Loucy (cell line): ENCODE data around the gene ARHGAP32.

ENCODE experiments used
- H2AFZ ChIP-seq: fragments of 200-600 bp; sonication (generic); 2 replicates; pipeline ENCODE4 v1.6.0; 2016; ENCODE audit warnings: antibody characterized with exemption, mild to moderate bottlenecking, low read length, moderate library complexity
- H3F3A ChIP-seq: fragments of 200-600 bp; 2 replicates; pipeline ENCODE4 v1.6.0; 2016; ENCODE audit warnings: antibody characterized with exemption, low read depth, mild to moderate bottlenecking
- H3K27me3 ChIP-seq: fragments of 200-600 bp; sonication (generic); 2 replicates; pipeline ENCODE4 v1.6.1; 2014; ENCODE audit warnings: low read length, mild to moderate bottlenecking; ENCODE audit not compliant: insufficient read depth, poor library complexity, severe bottlenecking
- H3K36me3 ChIP-seq: fragments of 200-600 bp; sonication (generic); 2 replicates; pipeline ENCODE4 v1.6.1; 2016; ENCODE audit warnings: low read length; ENCODE audit not compliant: insufficient read depth
- H3K4me1 ChIP-seq: fragments of 200-600 bp; sonication (generic); 2 replicates; pipeline ENCODE4 v1.5.1; 2014; ENCODE audit warnings: low read length, mild to moderate bottlenecking; ENCODE audit not compliant: insufficient read depth, poor library complexity, severe bottlenecking
- H3K4me2 ChIP-seq: fragments of 200-600 bp; sonication (generic); 2 replicates; pipeline ENCODE4 v1.6.0; 2014; ENCODE audit warnings: antibody characterized with exemption, low read length, low read depth, mild to moderate bottlenecking; ENCODE audit not compliant: poor library complexity, severe bottlenecking
- H3K4me3 ChIP-seq: fragments of 200-600 bp; sonication (generic); 2 replicates; pipeline ENCODE4 v1.5.1; 2014; ENCODE audit warnings: low read length, mild to moderate bottlenecking, mixed read lengths; ENCODE audit not compliant: poor library complexity, severe bottlenecking
- H3K79me2 ChIP-seq: fragments of 200-600 bp; sonication (generic); 2 replicates; pipeline ENCODE4 v1.6.1; 2014; ENCODE audit warnings: low read length; ENCODE audit not compliant: insufficient read depth
- H3K9ac ChIP-seq: fragments of 200-600 bp; sonication (generic); 2 replicates; pipeline ENCODE4 v1.6.0; 2014; ENCODE audit warnings: mild to moderate bottlenecking, low read depth, low read length, moderate library complexity; ENCODE audit not compliant: poor library complexity, severe bottlenecking
- H3K9me2 ChIP-seq: fragments of 200-600 bp; sonication (generic); replicated peaks from 2 replicates; pipeline ENCODE4 v1.6.1; 2016; ENCODE audit warnings: low read depth, low read length, mixed read lengths
- H3K9me3 ChIP-seq: fragments of 200-600 bp; sonication (generic); 2 replicates; pipeline ENCODE4 v1.6.1; 2014; ENCODE audit warnings: mild to moderate bottlenecking, antibody characterized with exemption, low read length, low read depth; ENCODE audit not compliant: insufficient read depth
- H4K20me1 ChIP-seq: fragments of 200-600 bp; sonication (generic); 2 replicates; pipeline ENCODE4 v1.6.0; 2014; ENCODE audit warnings: antibody characterized with exemption, low read length, mild to moderate bottlenecking; ENCODE audit not compliant: insufficient read depth, poor library complexity, severe bottlenecking
- EZH2phosphoT487 ChIP-seq: fragments of 200-600 bp; IDR thresholded peaks from 2 replicates; pipeline ENCODE4 v1.6.1; 2018; ENCODE audit warnings: antibody characterized with exemption, mild to moderate bottlenecking, moderate library complexity, borderline replicate concordance
- TF ChIP-seq, protein P1 (sequence below): fragments of 200-600 bp; sonication (generic); conservative IDR thresholded peaks from 2 replicates; pipeline ENCODE4 v1.5.1; 2014; ENCODE audit warnings: mild to moderate bottlenecking, antibody characterized with exemption, low read length

Gene ARHGAP32

DNA sequence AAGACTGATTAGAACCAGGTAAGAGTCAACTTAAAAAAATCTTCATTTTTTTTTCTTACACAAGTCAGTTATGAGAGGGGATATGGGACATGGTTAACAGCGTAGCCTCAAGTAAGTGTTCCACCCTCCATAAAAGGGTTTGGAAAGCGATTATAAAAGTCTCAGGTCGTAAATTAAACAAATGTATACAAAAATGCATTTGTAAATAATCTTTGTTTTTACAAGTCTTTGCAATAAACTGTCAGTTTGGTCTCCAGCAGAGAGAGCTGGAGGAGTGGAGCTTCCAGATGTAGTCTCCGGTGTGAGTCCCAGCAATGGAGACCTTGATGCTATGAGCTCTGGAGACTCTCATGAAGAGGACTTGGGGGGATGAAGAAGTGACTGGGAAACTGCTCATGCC is 149.6 kb downstream of the ARHGAP32 start:
- Histone ChIP-seq H3K9me2 (no peaks in the 10 kb centered on the region), H3K9me3 (no peaks in the 10 kb centered on the region), H3F3A (no peaks in the 10 kb centered on the region), H3K4me3 (no peak overlapping the region), H3K27me3 (no peaks in the 10 kb centered on the region), H4K20me1 (no peaks in the 10 kb centered on the region), H2AFZ (no peak overlapping the region), H3K4me1 (no peaks in the 10 kb centered on the region), H3K9ac (no peak overlapping the region), H3K79me2 (no peaks in the 10 kb centered on the region), H3K36me3 (no peaks in the 10 kb centered on the region; the same call in 1 of the 2 replicates), H3K4me2 (no peak overlapping the region)
- no peak for TF ChIP-seq EZH2phosphoT487
- TF ChIP-seq, protein P1, sequence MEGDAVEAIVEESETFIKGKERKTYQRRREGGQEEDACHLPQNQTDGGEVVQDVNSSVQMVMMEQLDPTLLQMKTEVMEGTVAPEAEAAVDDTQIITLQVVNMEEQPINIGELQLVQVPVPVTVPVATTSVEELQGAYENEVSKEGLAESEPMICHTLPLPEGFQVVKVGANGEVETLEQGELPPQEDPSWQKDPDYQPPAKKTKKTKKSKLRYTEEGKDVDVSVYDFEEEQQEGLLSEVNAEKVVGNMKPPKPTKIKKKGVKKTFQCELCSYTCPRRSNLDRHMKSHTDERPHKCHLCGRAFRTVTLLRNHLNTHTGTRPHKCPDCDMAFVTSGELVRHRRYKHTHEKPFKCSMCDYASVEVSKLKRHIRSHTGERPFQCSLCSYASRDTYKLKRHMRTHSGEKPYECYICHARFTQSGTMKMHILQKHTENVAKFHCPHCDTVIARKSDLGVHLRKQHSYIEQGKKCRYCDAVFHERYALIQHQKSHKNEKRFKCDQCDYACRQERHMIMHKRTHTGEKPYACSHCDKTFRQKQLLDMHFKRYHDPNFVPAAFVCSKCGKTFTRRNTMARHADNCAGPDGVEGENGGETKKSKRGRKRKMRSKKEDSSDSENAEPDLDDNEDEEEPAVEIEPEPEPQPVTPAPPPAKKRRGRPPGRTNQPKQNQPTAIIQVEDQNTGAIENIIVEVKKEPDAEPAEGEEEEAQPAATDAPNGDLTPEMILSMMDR = no peak

GRCh38 chr11:129041611-129042018 is 150.5 kb downstream of the ARHGAP32 start:
- no peak overlapping the region for H3K4me2 ChIP-seq
- no peak for TF ChIP-seq EZH2phosphoT487
- H3K9me2 ChIP-seq = no peaks in the 10 kb centered on the region
- no peaks in the 10 kb centered on the region; the same call in 1 of the 2 replicates for H3K36me3 ChIP-seq
- no peaks in the 10 kb centered on the region for H3K79me2 ChIP-seq
- no peak overlapping the region for H3K4me3 ChIP-seq
- no peaks in the 10 kb centered on the region for H3K27me3 ChIP-seq
- H3F3A ChIP-seq = no peaks in the 10 kb centered on the region
- no peaks in the 10 kb centered on the region for H3K9me3 ChIP-seq
- H3K4me1 ChIP-seq = no peaks in the 10 kb centered on the region
- no peak overlapping the region for H3K9ac ChIP-seq
- H2AFZ ChIP-seq = no peak overlapping the region
- H4K20me1 ChIP-seq = no peaks in the 10 kb centered on the region

GRCh38 chr11:129040934-129041333 is 151.2 kb downstream of the ARHGAP32 start:
- no peak for TF ChIP-seq EZH2phosphoT487
- TF ChIP-seq, protein P1 = no peak
- Histone ChIP-seq H3K36me3 (no peaks in the 10 kb centered on the region; the same call in 1 of the 2 replicates), H3K9me2 (no peaks in the 10 kb centered on the region), H4K20me1 (no peaks in the 10 kb centered on the region), H2AFZ (no peak overlapping the region), H3K9ac (no peak overlapping the region), H3K4me1 (no peaks in the 10 kb centered on the region), H3K27me3 (no peaks in the 10 kb centered on the region), H3K9me3 (no peaks in the 10 kb centered on the region), H3K79me2 (no peaks in the 10 kb centered on the region), H3K4me2 (no peak overlapping the region), H3K4me3 (no peak overlapping the region), H3F3A (no peaks in the 10 kb centered on the region)

GRCh38 chr11:129035244-129035643 is 156.9 kb downstream of the ARHGAP32 start:
- no peak for TF ChIP-seq EZH2phosphoT487
- TF ChIP-seq, protein P1 = no peak
- Histone ChIP-seq H2AFZ (no peak overlapping the region), H3K9me3 (peaks cover 3% of the 10 kb centered on the region; the same call in 1 of the 2 replicates), H3K9me2 (no peaks in the 10 kb centered on the region), H3K27me3 (no peaks in the 10 kb centered on the region), H4K20me1 (no peaks in the 10 kb centered on the region), H3K4me1 (no peaks in the 10 kb centered on the region), H3K4me2 (no peak overlapping the region), H3K9ac (no peak overlapping the region), H3K4me3 (no peak overlapping the region), H3K36me3 (peaks cover 8% of the 10 kb centered on the region; the same call in 1 of the 2 replicates), H3F3A (no peaks in the 10 kb centered on the region), H3K79me2 (no peaks in the 10 kb centered on the region)
